ENCODE results near the gene SUSD3.

Gene SUSD3

GRCh38 chr9:93027750-93028149, 30.8 kb upstream of the SUSD3 start:
- in situ Hi-C loops (cut with HindIII; ENCODE audit: low sequenced_read_pairs): no loop called here
- no peak for DNase-seq (ENCODE audit: low read depth, low spot score)
- TF ChIP-seq CTCF (IDR thresholded peaks at IDR 0.05; ENCODE audit: low read depth, low read length): no peak
- no peak overlapping the region for H3K4me3 ChIP-seq (ENCODE audit: low read depth, low read length)

- no peak for TF ChIP-seq CTCF (IDR thresholded peaks at IDR 0.05; ENCODE audit: low read depth, low read length)
- in situ Hi-C loops (cut with HindIII; ENCODE audit: low sequenced_read_pairs): no loop called here
- H3K4me3 ChIP-seq (ENCODE audit: low read depth, low read length): no peak overlapping the region
- DNase-seq (ENCODE audit: low read depth, low spot score): no peak
Observed at GRCh38 chr9:93028448-93029006, 30.0 kb upstream of the SUSD3 start.

- in situ Hi-C loops (cut with HindIII; ENCODE audit: low sequenced_read_pairs): no loop called here
- TF ChIP-seq CTCF (IDR thresholded peaks at IDR 0.05; ENCODE audit: low read depth, low read length): no peak
- no peak overlapping the region for H3K4me3 ChIP-seq (ENCODE audit: low read depth, low read length)
- DNase-seq (ENCODE audit: low read depth, low spot score): no peak
Observed at GRCh38 chr9:93030642-93031628, 27.6 kb upstream of the SUSD3 start.

GRCh38 chr9:93031629-93032430, 26.7 kb upstream of the SUSD3 start:
- DNase-seq (ENCODE audit: low read depth, low spot score): no peak
- no peak for TF ChIP-seq CTCF (IDR thresholded peaks at IDR 0.05; ENCODE audit: low read depth, low read length)
- in situ Hi-C loops (cut with HindIII; ENCODE audit: low sequenced_read_pairs): no loop called here
- H3K4me3 ChIP-seq (ENCODE audit: low read depth, low read length): no peak overlapping the region

- in situ Hi-C loops (cut with HindIII; ENCODE audit: low sequenced_read_pairs): no loop called here
- no peak for TF ChIP-seq CTCF (IDR thresholded peaks at IDR 0.05; ENCODE audit: low read depth, low read length)
- H3K4me3 ChIP-seq (ENCODE audit: low read depth, low read length): no peak overlapping the region
- DNase-seq (ENCODE audit: low read depth, low spot score): no peak
Observed at GRCh38 chr9:93032545-93032944, 26.0 kb upstream of the SUSD3 start.

- in situ Hi-C loops (cut with HindIII; ENCODE audit: low sequenced_read_pairs): no loop called here
- H3K4me3 ChIP-seq (ENCODE audit: low read depth, low read length): no peak overlapping the region
- DNase-seq (ENCODE audit: low read depth, low spot score): no peak
- TF ChIP-seq CTCF (IDR thresholded peaks at IDR 0.05; ENCODE audit: low read depth, low read length): no peak
Observed at GRCh38 chr9:93033531-93033930, 25.0 kb upstream of the SUSD3 start.
